Measurements from ENCODE around the gene DCBLD2. TPM values are rescaled to one million over a fixed set of nuclear protein-coding genes. Genes with fewer than 3 reads are reported as not detected.
A peak's percentile ranks its signal among the peaks of the same experiment; 100 is the strongest.

The DCBLD2 gene
- total and polyA plus RNA-seq, 2 experiments from 2014 or later, result 68.3 to 203 TPM

DNA sequence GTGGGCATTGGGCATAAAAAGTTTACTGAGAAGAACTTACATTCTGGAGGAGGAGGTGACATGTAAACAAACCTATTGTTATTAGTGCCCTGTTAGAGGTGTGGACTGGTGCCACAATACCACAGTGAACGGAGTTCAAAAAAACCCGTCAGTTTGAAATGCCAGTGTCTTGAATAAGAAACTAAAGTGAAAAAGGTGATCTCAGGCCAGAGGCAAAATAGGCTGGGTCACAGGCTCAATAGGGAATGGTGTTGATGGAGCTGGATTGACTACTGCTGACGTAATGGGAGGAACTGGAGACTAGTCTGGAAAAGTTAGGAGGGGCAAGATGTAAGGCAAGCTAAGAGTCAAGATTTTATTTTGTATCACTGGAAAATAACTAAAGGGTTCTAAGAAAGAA is 1.6 kb upstream of the DCBLD2 start:
- Histone ChIP-seq H3K27me3 (replicated peaks; ENCODE audit: insufficient read depth) (no peaks in the 10 kb centered on the region), H3K4me1 (ENCODE audit: insufficient read depth) (peaks cover 37% of the 10 kb centered on the region), H3K9me2 (ENCODE audit: insufficient read depth) (no peaks in the 10 kb centered on the region), H3K4me2 (ENCODE audit: unreplicated experiment) (peak overlapping the region; percentile 98), H3F3A (ENCODE audit: insufficient read depth) (peaks cover 45% of the 10 kb centered on the region), H3K79me2 (ENCODE audit: insufficient read depth) (peaks cover 55% of the 10 kb centered on the region), H3K9me3 (ENCODE audit: low read depth) (no peaks in the 10 kb centered on the region), H3K9ac (no peak overlapping the region), H3K4me3 (no peak overlapping the region), H3K36me3 (ENCODE audit: low read depth) (peaks cover 5% of the 10 kb centered on the region; the same call in 1 of the 2 replicates), H3K27ac (no peak overlapping the region), H4K20me1 (ENCODE audit: insufficient read depth) (0 out of 2 replicates have a peak, but pooled peaks cover 3% of the 10 kb centered on the region), H2AFZ (no peak overlapping the region)
- in situ Hi-C loops (cut with MboI), result no loop called here
- no peak for TF ChIP-seq EZH2 (IDR thresholded peaks at IDR 0.05; ENCODE audit: insufficient read depth, poor library complexity, severe bottlenecking)
- no peak for TF ChIP-seq EZH2phosphoT487 (IDR thresholded peaks at IDR 0.05; ENCODE audit: insufficient read depth, low read depth)
- DNase-seq, result no peak
- 88 to 89% methylated on average over 3 of the region's 3 CpGs for WGBS, 2 experiments (ENCODE audit: low coverage in 1 of 2, low lambda C conversion rate in 2 of 2, missing lambda C conversion rate in 2 of 2)

DNA sequence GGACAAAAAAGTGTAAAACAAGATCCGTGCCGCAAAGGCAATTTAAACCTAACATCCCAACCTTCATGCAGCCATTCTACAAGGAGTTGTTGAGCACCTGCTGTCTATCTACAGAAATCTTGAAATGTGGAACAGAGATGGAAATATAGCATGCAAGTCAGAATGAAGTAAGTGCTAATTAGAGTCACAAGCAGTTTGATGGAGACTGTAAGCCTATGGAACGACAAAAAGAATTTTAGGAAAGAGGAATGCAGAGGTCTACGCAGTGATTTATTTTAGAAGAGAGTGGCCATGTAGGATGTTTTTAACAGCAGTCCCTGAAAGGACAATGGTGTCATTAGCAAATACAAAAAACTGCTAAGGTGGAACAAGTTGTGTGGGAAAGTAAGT is 851 bp upstream of the DCBLD2 start:
- 27 to 30% methylated on average over 4 of the region's 4 CpGs for WGBS, 2 experiments (ENCODE audit: low coverage in 1 of 2, low lambda C conversion rate in 2 of 2, missing lambda C conversion rate in 2 of 2)
- H2AFZ ChIP-seq, result peak overlapping the region; percentile 92
- H3K79me2 ChIP-seq (ENCODE audit: insufficient read depth), result peaks cover 63% of the 10 kb centered on the region
- H3K9me2 ChIP-seq (ENCODE audit: insufficient read depth), result no peaks in the 10 kb centered on the region
- peak overlapping the region; percentile 95 for H3K4me3 ChIP-seq
- peaks cover 52% of the 10 kb centered on the region for H3F3A ChIP-seq (ENCODE audit: insufficient read depth)
- peak overlapping the region; percentile 85 for H3K27ac ChIP-seq
- peak overlapping the region; percentile 83 for H3K9ac ChIP-seq
- H3K4me2 ChIP-seq (ENCODE audit: unreplicated experiment), result peak overlapping the region; percentile 98
- H3K36me3 ChIP-seq (ENCODE audit: low read depth), result peaks cover 5% of the 10 kb centered on the region; the same call in 1 of the 2 replicates
- H3K4me1 ChIP-seq (ENCODE audit: insufficient read depth), result peaks cover 45% of the 10 kb centered on the region
- in situ Hi-C loops (cut with MboI), result no loop called here
- no peak for DNase-seq
- H3K9me3 ChIP-seq (ENCODE audit: low read depth), result no peaks in the 10 kb centered on the region
- H3K27me3 ChIP-seq (replicated peaks; ENCODE audit: insufficient read depth), result no peaks in the 10 kb centered on the region
- TF ChIP-seq EZH2phosphoT487 (IDR thresholded peaks at IDR 0.05; ENCODE audit: insufficient read depth, low read depth), result no peak
- TF ChIP-seq EZH2 (IDR thresholded peaks at IDR 0.05; ENCODE audit: insufficient read depth, poor library complexity, severe bottlenecking), result no peak
- H4K20me1 ChIP-seq (ENCODE audit: insufficient read depth), result 0 out of 2 replicates have a peak, but pooled peaks cover 6% of the 10 kb centered on the region

DNA sequence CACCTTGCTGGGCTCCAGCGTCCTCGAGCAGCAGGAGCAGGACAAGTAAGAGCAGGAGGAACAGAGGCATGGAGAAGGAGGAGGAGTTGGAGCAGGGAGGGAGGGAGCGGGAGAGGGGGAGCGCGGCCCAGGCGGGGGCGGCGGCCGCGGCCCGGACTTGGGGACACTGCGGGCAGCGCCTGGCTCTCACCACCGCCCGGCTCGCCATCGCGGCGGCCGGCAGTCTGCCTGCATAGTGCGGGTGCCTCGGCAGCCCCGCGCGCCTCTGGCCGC is 440 bp downstream of the DCBLD2 start:
- Histone ChIP-seq H3K9ac (peak overlapping the region; percentile 87), H3K4me3 (peak overlapping the region; percentile 95), H3K36me3 (ENCODE audit: low read depth) (peaks cover 5% of the 10 kb centered on the region; the same call in 1 of the 2 replicates), H3K9me2 (ENCODE audit: insufficient read depth) (no peaks in the 10 kb centered on the region), H3K4me2 (ENCODE audit: unreplicated experiment) (peak overlapping the region; percentile 86), H2AFZ (peak overlapping the region; percentile 64), H4K20me1 (ENCODE audit: insufficient read depth) (0 out of 2 replicates have a peak, but pooled peaks cover 12% of the 10 kb centered on the region), H3F3A (ENCODE audit: insufficient read depth) (peaks cover 54% of the 10 kb centered on the region), H3K4me1 (ENCODE audit: insufficient read depth) (peaks cover 47% of the 10 kb centered on the region), H3K79me2 (ENCODE audit: insufficient read depth) (peaks cover 75% of the 10 kb centered on the region), H3K27ac (peak overlapping the region; percentile 73), H3K9me3 (ENCODE audit: low read depth) (no peaks in the 10 kb centered on the region), H3K27me3 (replicated peaks; ENCODE audit: insufficient read depth) (no peaks in the 10 kb centered on the region)
- in situ Hi-C loops (cut with MboI), result no loop called here
- DNase-seq, result peak; percentile 79
- TF ChIP-seq EZH2phosphoT487 (IDR thresholded peaks at IDR 0.05; ENCODE audit: insufficient read depth, low read depth) (no peak), EZH2 (IDR thresholded peaks at IDR 0.05; ENCODE audit: insufficient read depth, poor library complexity, severe bottlenecking) (no peak)
- 0 to 1% methylated on average over 7 to 24 of the region's 26 CpGs for WGBS, 2 experiments (ENCODE audit: low coverage in 1 of 2, low lambda C conversion rate in 2 of 2, missing lambda C conversion rate in 2 of 2)

DNA sequence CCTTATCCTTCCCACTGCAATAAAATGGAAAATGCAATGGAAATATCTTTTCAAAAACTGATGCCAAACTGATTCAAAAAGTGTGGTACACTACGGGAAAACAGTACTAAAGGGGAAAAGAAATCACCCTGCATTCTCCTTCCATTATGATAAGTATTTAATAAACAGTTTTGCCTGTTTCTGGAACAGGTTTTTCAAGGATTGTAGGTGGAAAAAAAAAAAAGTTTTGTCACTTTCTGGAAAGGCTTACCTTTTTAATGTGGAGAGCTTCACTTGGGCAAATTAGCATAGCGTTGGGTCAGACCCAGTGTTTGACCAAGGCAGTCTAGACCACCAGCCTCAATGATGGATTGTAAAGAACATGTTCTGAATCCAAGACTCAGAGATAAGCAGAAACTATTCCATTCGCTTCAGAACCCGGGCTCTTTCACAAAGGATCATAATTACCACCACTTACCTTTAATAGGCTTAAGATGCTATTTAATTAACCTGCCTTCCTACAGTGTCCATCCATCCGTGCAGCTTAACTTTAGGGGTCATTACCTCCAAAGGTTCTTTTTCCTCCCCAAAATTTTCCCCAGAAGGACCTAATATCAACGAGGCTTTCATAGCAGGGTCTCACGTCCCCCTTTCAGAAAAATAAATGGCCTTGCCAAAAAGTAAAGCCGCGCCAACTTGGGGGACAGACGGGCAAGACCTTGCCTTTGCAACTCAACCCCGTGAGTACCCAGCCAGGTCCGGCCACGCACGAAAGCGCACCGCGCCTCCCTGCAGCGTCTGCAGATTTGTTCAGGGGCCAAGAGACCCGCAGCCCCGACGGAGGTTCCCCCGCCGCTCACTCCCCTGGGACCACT is 1.0 kb downstream of the DCBLD2 start:
- Histone ChIP-seq H3K4me1 (ENCODE audit: insufficient read depth) (peaks cover 43% of the 10 kb centered on the region), H3K9me3 (ENCODE audit: low read depth) (no peaks in the 10 kb centered on the region), H3K27ac (peak overlapping the region; percentile 73), H4K20me1 (ENCODE audit: insufficient read depth) (0 out of 2 replicates have a peak, but pooled peaks cover 12% of the 10 kb centered on the region), H3K27me3 (replicated peaks; ENCODE audit: insufficient read depth) (no peaks in the 10 kb centered on the region), H3F3A (ENCODE audit: insufficient read depth) (peaks cover 57% of the 10 kb centered on the region), H3K36me3 (ENCODE audit: low read depth) (peaks cover 5% of the 10 kb centered on the region; the same call in 1 of the 2 replicates), H3K4me2 (ENCODE audit: unreplicated experiment) (peak overlapping the region; percentile 86), H3K4me3 (peak overlapping the region; percentile 95), H3K9ac (peak overlapping the region; percentile 87), H3K9me2 (ENCODE audit: insufficient read depth) (no peaks in the 10 kb centered on the region), H2AFZ (peak overlapping the region; percentile 64), H3K79me2 (ENCODE audit: insufficient read depth) (peaks cover 81% of the 10 kb centered on the region)
- no peak for DNase-seq
- TF ChIP-seq EZH2 (IDR thresholded peaks at IDR 0.05; ENCODE audit: insufficient read depth, poor library complexity, severe bottlenecking), result no peak
- TF ChIP-seq EZH2phosphoT487 (IDR thresholded peaks at IDR 0.05; ENCODE audit: insufficient read depth, low read depth), result no peak
- WGBS, 2 experiments (ENCODE audit: low coverage in 1 of 2, low lambda C conversion rate in 2 of 2, missing lambda C conversion rate in 2 of 2), result 4 to 5% methylated on average over 23 of the region's 23 CpGs
- in situ Hi-C loops (cut with MboI), result no loop called here

Data from GM23248 (cell line).